GM19240 (cell line): ENCODE results near the gene EIF5A2.
"Not testable (repeated sequence)": the region's sequence is repeated elsewhere in the genome, so short reads cannot be mapped to it uniquely, and the experiment has no call there.

Source experiments
- DNase-seq: peaks from one replicate; pipeline ENCODE4 v3.0.0; 2011; ENCODE audit warnings: low spot score; ENCODE audit not compliant: insufficient read length

The EIF5A2 gene

GRCh38 chr3:170908235-170909116 lies at the start of gene EIF5A2:
Gene EIF5A2, minus strand, starts transcription at chr3:170908637. Its CDS starts 831 bp downstream, at chr3:170907806.
- DNase-seq, result peak; percentile 88

DNA sequence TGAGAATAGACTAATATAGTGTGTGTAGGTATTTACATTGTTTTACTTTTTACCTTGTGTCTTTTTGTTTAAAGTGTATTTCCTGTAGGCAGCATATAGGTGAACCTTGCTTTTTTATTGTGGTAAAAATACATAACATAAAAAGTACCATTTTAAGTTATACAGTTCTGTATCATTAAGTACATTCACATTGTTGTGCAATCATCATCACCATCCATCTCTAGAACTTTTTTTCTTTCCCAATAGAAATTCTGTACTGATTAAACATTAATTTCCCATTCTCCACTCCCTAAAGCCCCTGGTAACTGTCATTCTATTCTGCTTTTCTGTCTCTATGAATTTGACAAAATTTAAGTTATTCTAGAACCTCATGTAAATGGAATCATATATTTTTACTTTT lies 48.2 kb upstream of the EIF5A2 start:
- no peak for DNase-seq

DNA sequence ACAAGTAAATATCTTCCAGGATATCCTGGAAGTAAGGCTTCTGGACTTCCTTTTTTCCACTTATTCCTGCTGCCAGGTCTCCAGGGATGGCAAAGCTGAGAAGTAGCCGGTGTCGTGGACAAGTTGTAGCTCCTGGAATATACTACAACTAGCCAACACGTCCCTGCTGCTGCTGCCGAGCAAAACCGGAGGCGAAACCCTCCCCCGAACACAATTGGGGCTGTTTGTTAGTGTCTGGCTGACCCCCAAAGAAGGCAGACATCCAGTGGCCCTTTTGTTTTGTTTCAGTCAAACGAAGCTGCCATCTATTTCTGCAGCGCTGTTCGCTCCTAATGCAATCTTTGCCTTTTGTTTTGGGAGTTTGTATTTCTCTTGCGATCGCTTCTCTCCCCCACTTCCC lies 45.3 kb upstream of the EIF5A2 start:
- DNase-seq, result no peak

DNA sequence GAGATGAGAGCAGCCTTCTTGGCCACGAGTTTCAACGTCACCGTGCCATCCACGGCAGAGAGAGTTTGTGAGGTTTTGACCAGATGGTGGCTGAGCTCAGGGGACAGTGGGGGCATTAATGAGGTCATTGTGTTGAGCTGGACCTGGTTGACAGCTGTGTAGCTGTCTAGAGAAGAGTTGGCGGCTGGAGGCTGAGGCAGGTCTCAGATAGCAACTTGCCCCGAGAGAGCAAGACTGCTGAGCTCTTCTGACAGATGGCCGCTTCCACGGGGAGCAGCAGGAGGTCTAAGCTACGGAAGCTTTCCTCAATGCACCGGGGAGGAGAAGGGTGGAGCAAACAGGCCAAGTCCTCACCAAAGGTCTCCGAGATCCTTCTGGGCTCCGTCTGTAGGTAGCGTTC lies 44.8 kb upstream of the EIF5A2 start:
- DNase-seq, result no peak

DNA sequence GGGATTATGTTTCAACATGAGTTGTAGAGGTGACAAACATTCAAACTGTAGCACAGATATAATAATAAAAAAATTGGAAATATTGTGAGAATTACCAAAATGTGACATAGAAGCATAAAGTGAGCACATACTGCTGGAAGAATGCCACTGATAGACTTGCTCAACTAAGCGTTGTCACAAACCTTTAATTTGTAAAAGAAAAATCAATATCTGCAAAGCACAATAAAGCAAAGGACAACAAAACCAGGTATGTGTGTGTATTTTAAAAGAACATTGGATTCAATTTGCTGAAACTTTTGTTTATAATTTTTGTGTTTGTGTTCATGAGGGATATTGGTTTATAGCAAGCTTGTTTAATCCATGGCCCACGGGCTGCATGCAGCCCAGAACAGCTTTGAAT lies 40.8 kb upstream of the EIF5A2 start:
- DNase-seq, result no peak

DNA sequence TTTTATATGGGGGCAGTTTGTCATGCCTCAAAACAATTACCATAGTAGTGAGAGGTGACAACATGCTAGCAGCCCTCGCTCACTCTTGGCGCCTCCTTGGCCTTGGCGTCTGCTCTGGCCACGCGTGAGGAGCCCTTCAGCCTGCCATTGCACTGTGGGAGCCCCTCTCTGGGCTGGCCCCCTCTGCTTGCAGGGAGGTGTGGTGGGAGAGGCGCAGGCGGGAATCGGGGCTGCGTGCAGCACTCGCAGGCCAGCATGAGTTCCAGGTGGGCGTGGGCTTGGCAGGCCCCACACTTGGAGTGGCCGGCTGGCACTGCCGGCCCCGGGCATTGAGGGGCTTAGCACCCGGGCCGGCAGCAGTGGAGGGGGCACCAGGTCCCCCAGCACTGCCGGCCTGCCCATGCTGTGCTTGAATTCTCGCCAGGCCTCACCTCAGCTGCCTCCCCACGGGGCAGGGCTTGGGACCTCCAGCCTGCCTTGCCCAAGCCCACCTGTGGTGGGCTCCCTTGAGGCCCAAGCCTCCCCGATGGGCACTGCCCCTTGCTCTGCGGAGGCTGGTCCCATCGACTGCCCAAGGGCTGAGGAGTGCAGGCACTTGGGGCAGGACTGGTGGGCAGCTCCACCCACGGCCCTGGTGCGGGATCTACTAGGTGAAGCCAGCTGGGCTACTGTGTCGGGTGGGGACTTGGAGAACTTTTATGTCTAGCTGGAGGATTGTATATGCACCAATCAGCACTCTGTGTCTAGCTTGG lies 38.8 kb upstream of the EIF5A2 start:
- DNase-seq, result no peak

DNA sequence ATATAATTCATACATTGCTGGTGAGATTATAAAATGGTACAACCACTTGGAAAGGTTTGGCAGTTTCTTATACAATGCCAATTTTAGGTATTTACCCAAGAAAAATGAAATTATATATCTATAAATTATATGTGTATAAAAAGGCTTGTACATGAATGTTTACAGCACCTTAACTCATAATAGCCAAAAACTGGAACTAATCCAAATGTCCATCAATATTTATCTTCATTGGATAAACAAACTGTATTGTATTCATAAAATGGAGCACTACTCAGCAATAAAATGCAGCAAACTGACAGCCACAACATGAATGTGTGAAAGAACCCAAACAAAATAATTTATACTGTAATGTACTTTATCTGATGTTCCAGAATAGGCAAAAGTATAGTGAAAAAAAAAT lies 33.6 kb upstream of the EIF5A2 start:
- DNase-seq, result no peak

DNA sequence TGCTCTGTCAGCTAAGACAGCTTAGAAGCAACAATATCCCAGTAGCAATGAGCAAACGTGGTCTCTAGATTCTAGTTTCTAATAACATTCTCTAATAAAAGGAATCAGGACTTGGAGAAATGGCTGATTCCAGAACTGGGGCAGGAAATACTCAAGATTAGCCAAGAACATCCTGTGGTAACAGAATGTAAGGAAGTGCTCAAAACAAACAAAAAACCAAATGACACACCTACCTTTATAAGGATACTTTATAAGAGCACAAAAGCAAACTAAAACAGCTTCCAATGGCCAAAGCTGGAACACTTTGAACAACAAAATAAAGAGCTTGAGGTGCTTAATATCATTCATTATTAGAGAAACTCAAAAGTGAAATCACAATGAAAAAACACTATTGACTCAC lies 33.1 kb upstream of the EIF5A2 start:
- no peak for DNase-seq

DNA sequence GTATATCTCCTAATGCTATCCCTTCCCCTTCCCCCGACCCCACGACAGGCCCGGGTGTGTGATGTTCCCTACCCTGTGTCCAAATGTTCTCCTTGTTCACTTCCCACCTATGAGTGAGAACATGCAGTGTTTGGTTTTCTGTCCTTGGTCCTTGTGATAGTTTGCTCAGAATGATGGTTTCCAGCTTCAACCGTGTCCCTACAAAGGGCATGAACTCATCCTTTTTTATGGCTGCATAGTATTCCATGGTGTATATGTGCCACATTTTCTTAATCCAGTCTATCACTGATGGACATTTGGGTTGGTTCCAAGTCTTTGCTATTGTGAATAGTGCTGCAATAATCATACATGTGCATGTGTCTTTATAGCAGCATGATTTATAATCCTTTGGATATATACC lies 24.6 kb upstream of the EIF5A2 start:
- not testable (repeated sequence) for DNase-seq

GRCh38 chr3:170923553-170923952 lies 15.1 kb upstream of the EIF5A2 start:
- DNase-seq, result not testable (repeated sequence)

DNA sequence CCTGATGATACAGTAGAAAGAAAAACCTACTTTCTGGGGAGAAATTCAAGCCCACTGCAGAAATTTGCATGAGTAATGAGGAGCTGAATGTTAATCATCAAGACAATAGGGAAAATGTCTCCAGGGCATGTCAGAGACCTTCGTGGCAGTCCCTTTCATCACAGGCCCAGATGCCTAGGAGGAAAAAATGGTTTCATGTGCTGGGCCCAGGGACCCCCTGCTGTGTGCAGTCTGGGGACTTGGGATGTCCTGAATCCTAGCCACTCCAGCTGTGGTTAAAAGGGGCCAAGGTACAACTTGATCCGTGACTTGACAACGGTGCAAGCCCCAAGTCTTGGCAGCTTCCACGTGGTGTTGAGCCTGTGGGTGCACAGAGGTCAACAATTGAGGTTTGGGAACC lies 10.3 kb upstream of the EIF5A2 start:
- no peak for DNase-seq

DNA sequence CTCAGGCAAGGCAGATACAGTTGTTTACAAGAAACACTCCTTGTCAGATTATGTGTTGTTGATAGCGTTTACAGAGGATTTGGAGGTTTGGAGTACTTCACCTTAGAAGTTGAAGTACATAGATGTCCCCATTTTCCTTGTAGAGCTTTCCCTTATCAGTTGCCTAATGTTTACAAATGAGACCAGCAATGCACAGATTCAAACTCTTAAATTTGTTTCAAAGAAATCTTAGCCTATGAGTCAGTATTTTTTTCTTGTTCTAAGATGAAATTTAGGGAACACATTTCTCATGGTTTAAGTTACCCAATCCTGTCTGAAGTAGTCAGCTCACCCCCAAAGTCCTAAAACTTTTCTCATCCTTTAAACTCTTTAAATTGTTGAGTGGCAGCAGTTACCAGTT lies 6.3 kb upstream of the EIF5A2 start:
- DNase-seq, result no peak

- no peak for DNase-seq
Observed at GRCh38 chr3:170914212-170914611, 5.8 kb upstream of the EIF5A2 start.

DNA sequence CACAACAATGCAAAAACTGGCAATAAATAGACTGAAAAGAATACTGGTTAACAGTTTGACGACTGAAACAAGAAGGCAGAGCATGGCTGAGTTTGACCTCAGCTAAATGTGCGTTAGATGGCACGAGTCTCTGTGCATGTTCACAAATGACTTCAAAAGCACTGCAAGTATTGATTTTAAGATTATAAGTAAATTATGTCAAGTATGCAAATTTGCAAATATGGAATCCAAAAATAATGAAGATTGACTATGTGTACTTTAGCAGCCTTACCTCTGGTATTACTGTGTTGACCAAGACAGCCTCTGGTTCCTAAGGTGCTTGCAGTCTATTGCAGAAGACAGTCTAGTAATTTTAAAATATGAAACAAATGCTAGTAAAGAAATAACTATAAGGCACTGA lies 2.6 kb upstream of the EIF5A2 start:
- no peak for DNase-seq

- no peak for DNase-seq
Observed at GRCh38 chr3:170910542-170910941, 2.1 kb upstream of the EIF5A2 start.

DNA sequence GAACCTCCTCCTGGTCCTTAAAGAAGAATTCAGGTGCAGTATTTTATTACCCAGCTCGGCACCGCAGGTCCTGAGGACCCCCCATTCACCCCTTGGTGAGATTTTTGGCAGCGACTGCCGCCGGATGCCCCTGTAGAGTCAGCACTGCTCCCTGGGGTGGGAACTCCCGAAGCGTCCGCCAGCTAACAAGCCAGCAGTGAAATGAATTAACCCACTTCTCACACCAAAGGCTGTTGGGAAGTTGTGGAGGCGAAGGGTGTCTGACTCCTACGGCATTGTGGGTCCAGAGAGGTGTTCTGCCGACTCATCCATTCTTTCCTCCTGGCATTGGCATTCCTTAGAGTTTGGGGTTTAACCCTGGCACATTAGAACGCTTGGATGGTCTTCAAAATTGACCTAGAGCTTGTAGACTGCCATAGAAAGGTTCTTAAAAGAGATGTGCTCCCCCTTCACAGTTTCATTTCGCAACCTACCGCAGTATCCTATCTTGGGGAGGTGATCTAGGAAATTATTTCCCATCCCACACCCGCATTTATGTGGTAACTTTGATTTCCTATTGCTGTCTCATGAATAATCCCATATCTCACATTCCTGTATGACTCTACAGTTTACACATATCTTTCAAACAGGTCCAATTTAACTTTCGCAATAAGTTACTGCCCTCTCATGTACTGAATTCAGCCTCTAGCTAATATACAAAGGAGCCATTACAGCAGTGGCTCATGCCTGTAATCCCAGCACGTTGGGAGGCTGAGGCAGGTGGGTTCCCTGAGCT lies 879 bp upstream of the EIF5A2 start:
- no peak for DNase-seq

DNA sequence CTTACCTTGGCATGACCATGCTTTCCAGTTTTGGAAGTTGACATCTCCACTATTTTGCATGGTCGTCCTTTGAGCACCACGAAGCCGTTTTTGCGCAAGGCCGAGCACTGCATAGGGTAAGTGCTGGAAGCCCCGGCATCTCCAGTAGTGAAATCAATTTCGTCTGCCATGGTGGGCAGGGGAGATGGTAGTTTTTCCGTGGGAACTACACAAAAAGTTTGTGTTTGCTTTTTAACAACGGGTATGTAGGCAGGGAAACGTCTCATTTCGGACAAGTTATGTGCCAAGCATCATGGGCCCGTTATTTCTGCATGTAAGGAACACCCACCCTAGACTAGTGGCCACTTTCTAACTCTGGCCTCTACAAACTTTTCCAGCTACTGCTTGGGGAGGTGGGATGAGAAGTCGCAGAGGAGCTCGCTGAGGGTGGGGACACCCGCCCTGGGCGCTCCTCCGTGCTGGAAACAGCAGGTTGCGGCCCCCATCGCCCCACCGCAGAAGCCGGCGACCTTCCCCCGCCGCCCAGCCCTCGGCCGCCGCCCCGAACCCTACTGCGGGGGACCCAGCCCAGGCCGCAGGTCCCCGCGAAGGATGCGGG lies 701 bp downstream of the EIF5A2 start:
- no peak for DNase-seq

DNA sequence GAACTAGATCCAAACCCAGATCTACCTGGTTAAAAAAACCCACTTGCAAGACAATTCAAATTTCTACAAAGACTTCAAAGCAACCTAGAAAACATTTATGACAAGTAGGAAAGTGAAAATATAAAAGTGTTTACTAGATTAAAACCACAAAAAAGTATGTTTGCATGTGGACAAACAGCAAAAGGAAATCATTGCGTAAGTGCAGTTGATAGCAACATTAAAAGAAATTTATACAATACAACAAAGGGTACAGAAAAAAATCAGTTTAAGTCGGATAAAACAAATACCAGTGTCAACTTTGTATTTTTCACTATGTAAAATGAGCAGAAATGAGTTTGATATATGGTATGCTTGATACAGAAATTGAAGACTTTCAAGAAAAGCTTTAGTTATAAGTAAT lies 2.6 kb downstream of the EIF5A2 start:
- DNase-seq, result no peak

- DNase-seq, result no peak
Observed at GRCh38 chr3:170903123-170903522, 5.3 kb downstream of the EIF5A2 start.

DNA sequence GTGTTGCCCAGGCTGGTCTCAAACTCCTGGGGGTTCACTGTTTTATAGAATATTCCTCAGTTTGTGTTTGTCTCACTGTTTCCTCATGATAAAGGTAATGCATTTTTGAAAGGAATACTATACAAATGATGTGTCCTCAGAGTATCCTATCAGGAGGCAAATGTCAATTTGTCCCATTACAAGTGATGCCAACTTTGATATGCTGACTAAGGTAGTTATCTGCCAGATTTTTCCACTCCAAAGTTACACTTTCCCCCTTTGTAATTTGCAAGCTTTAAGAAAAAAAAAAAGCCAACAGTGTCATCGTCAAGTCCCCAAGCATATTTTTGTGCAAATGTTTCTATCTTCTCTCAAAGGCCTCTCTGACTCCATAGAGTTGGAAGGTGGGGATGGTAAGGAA lies 9.0 kb downstream of the EIF5A2 start:
- no peak for DNase-seq

DNA sequence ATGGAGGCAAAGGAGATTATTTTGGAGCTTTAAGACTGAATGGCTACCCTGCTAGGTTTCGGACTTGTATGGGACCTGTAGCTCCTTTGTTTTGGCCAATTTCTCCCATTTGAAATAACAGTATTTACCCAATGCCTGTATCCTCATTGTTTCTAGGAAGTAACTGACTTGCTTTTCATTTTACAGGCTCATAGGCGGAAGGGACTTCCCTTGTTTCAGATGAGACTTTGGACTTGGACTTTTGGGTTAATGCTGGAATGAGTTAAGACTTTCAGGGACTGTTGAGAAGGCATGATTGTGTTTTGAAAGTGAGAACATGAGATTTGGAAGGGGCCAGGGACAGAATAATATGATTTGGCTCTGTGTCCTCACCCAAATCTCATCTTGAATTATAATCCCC lies 10.5 kb downstream of the EIF5A2 start:
- no peak for DNase-seq

DNA sequence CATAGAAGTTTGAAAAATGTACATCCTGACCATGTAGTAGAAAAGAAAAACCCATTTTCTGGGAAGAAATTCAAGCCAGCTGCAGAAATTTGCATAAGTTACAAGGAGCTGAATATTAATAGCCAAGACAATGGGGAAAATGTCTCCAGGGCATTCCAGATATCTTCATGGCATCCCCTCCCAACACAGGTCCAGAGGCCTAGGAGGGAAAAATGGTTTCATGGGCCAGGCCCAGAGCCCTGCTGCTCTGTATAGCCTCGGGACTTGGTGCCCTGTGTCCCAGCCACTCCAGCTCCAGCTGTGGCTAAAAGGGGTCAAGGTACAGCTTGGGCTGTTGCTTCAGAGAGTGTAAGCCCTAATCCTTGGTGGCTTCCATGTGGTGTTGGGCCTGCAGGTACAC lies 11.2 kb downstream of the EIF5A2 start:
- DNase-seq, result not testable (repeated sequence)
